Right hindlimb (tissue), 1 donor: Measurements from ENCODE around the gene ICE2.
A peak's percentile ranks its signal among the peaks of the same experiment; 100 is the strongest.

ENCODE experiments used
- DNase-seq: peaks from one replicate; pipeline ENCODE4 v3.0.0-alpha.2; 2018

ICE2 gene

GRCh38 chr15:60478566-60479360 is at the start of gene ICE2:
Gene ICE2 (minus strand): TSS chr15:60479142. CDS start chr15:60477977, 1,165 bp downstream.
- DNase-seq = peak; percentile 98

GRCh38 chr15:60528530-60528929 is 49.6 kb upstream of the ICE2 start:
- DNase-seq = no peak

GRCh38 chr15:60527456-60527855 is 48.5 kb upstream of the ICE2 start:
- DNase-seq = no peak

DNA sequence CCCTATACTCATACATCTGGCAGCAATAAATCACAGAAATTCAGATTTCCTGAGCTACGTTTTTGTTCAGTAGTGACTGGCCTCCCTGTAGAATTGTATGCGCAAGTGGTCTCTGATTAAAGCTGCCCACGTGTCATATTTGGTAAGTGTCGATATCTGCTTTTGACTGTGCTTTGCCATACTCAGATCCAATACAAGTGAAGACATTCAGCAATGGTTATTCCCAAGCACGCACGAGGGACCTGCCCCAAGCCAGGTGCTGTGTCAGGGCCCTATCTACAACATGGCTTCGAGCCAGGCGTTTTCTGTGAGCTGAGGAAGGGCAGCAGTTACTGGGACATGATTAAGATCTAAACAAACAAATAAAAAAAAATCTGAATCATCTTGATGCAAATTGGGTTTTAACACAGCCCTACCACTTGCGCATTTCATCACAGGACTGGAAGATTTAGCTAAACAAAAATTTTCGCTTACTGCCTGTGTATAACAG is 47.2 kb upstream of the ICE2 start:
- DNase-seq = no peak

DNA sequence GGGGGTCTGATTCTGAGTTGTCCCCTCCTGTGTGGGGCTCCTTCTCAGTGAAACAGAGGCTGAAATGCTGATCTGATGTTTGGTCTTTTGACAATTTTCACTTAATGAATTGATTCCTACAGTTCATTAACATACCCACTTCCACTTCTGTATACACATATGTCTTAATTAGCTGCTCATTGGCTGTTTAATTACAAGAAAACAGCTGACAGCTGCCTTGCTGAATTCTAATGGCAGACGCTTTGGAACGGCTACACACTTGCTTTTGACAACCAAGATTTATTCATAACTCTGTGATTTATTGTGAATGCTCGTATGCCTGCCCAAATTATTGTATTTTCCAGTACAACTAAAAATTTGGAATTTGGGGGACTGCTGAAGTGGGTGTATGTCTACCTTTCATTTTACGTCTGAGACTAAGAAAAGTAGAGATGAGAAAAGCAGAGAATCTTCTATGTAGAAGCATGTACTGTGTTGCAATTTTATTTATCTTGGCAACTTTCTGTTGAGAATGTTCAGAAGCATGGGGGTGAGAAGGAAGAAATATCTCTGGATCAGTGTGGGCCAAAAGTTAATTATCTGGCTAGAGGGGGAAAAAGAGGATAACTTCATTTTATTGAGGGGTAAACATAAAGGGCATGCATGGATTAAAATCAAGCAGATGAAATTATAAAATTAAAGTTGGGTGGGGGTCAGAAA is 46.5 kb upstream of the ICE2 start:
- DNase-seq = no peak

DNA sequence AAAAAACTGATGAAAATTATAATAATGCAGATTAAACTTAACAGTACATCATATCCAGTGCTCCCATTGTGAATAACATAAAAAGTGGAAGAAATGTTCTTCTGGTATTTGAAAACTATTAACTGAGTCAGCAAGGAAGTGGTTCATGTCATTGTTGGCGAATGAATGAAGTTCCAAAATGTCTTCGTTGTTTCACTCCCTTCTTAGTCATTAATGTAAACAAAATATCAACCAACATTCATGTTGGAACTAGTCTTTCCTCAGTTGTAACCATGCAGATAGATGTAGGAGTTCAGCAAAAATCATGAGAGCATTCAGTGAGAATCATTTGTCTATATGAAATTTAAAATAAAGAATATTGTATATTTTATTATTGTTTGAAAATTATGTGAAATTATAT is 44.1 kb upstream of the ICE2 start:
- DNase-seq = no peak

DNA sequence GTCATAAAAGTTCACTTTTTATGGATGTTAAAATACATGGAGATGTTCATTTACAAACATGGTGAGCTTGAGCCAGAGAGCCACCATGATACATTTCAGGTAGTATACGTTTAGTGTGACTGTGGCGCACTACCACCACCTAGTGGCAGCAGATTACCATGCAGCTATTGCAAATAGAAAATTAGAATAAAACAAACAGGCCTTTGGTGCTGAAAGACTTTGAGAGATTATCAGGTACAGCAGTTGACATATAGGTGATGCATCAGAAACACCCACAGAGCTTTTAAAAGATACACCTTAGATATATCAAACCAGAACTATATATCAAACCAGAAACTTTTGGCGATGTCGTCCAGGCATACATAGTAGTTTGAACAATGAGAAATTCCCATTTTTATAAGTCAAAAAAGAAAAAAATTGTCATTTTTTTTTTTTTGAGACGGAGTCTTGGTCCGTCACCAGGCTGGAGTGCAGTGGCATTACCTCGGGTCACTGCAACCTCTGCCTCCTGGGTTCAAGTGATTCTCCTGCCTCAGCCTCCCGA is 42.0 kb upstream of the ICE2 start:
- peak; percentile 60 for DNase-seq

DNA sequence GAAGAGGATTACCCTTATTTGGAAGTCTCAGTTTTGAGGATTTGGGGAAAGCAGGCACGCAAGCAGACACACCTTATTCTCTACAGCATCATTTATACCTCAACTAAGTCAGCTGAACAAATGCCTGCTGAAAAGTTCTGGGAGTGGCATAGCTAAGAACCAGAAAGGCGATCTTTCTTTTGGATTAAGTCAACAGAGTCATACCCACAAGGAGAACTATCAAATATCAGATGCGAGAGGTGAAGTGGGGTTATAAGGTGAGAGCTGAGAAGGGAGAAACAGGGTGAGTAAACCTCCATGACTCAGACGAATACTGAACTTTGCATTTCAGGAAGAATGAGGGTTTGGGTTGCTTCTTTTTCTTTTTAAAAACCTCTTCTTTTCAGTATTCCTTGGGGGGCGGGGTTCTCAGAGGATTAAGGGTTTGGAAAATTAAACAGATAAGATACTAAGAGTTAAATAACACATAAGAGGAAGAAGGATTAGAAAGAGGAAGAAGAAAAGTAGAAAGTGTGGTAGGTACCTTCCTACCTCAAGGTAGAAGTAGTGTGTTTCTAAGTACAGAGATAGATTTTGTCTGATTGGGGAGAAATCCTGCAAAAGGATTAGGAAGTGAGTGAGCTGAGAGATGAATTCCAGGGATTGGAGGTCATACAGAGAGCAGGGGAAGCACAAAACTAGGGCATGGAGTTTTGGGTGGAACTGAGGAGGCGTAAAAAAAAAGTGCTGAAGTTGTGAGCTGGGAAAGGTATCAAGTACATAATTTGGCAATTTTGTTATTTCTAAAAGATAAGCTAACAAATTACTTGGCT is 41.3 kb upstream of the ICE2 start:
- no peak for DNase-seq

DNA sequence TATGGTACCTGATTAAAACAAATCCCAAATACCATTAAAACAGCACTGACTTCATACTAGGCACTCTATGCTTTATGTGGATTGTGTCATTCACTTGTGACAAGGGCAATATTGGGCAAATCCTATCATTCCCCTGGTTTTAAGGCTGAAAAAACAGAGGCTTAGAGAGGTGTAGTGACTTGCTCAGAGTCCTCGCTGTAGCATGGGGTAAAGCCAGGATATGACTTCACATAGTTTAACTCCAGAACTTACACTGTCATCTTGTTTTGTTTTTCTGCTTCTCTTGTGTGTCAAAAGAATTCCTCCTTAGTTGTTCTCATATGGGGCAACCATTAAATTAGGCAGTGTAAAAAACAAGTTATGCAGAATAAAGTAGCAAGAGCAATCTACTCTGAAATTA is 40.3 kb upstream of the ICE2 start:
- no peak for DNase-seq

GRCh38 chr15:60518511-60518910 is 39.6 kb upstream of the ICE2 start:
- DNase-seq = no peak

DNA sequence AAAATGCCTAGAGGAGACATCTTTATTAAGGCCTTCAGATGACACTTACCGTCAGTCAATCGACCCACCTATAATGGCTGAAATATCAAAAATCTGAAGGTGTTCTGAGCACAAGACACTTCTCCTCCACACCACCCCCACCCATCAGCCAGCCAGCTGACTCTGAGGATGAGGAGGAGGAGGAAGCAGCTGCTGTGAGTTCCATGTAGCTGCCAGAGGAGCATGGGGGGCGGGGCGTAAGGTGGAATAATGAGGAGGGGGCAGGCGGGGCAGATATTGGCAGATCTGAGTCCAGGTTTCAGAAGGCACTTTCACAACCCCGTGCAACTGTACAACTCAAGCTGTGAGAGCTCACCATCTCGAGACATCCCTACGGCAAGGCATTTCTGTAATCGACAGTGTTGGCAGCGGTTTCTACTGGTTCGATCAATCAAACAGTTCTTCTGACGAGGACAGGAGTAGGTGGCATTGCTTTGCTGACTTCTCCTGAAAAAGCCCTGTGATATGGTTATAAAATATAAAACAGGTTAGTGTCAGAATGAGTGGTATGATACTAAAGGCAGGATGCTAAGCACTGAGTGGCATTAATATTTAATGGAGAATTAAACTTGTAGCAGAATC is 35.4 kb upstream of the ICE2 start:
- DNase-seq = no peak

DNA sequence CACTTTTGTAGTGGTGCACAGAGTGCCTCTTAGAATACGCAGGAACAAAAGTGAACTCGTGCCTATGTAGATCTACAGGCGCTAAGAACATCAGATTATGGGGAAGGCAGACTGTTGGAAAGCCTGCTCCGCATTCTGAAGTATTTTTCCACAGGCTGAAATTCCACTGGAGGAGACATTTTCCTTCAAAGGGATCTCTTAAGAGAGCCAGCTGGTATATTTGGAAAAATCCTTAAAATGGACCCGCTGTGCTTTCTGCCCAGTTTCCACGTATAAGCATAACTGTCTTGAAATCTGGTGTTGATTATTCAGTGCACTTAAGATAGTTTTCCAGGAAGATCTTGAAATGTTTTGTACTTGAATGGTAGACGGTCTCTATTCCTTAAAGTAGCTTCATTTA is 34.7 kb upstream of the ICE2 start:
- DNase-seq = no peak

GRCh38 chr15:60512937-60513336 is 34.0 kb upstream of the ICE2 start:
- no peak for DNase-seq

DNA sequence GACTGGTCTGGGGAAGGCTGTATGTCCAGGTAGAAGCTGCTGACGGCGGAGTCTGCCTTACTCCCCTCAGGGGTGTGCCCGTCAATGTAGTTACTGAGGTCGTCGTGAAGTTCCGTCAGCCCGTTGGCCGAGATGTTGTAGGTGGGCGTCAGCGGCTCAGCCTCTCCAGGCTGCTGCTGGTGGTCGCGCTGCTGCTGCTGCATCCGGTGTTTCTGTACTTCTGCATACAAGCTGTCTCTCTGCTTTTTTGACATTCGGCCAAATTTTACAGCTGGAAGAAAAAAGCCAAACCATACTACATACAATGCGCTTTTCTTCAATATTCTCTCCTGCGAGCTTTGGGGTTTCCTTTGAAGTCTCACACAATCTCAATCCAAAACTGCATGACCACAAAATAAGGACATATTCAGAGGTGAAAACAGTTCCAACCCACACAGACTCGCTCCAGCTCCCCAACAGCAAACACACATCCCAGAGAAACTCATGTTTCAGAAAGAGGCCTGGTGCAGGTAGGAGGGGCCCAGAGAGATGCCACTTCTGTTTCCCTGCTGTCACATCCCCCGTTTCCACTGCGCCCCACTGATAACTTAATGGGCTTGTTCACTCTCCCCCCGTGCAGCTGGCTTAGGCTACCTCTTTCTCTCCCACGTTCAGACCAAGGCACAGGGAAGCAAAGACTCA is 32.5 kb upstream of the ICE2 start:
- peak; percentile 34 for DNase-seq

GRCh38 chr15:60510006-60510405 is 31.1 kb upstream of the ICE2 start:
- DNase-seq = no peak

DNA sequence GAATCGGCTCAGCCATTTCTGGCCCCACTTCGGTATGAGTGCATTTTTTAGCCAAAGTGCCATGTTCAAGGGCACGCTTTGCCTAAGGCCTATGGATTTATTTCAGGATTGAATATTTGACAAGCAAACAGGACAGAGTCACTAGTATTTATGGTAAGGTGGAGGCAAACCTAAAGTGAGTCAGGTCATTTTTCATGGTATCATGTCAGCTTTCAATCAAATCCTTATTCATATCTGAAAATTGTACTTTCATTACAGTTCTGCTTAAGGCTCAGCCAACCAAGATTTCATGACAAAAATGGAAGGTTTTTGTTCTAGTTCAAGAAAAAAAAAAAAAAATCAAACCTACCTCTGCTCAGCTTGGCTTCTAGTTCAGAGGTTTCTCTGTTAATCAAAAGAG is 30.5 kb upstream of the ICE2 start:
- no peak for DNase-seq

GRCh38 chr15:60508442-60508841 is 29.5 kb upstream of the ICE2 start:
- no peak for DNase-seq

GRCh38 chr15:60507596-60508424 is 28.9 kb upstream of the ICE2 start:
- DNase-seq = peak; percentile 59

DNA sequence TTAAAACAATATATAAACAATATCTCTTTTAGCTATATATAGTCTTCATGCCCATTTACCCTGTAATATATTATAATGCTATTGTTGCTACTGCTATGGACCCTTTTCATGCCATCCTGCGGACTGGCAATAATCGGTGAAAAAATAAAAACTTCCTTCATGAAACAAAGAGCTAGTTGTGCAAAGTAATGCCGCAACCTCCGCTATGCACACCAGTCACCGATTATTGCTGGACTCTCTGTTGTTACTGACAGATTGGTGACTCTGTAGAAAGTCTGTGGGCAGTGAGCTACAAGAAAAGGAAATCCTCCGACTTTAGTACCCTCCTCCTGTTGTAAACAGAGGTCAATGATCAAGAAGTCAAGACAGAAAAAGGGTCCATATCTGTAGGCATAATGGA is 17.9 kb upstream of the ICE2 start:
- no peak for DNase-seq

DNA sequence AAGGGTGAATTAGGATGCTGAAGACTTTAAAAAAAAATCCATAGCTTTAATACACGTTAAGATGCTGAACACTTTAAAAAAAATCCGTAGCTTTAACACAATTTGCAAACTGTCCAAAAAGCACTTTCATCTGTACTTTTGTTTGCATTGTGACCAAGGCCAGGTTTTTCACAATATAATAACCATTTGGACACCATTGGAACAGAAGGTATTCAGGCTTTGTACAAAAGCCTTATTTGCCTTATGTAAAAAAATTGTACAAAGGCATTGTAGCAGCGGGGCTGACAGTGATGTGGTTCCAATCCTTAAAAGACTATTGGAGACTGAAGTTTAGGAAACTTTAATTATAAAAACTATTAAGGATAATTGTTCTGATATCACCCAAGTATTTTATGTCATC is 15.2 kb upstream of the ICE2 start:
- DNase-seq = no peak

DNA sequence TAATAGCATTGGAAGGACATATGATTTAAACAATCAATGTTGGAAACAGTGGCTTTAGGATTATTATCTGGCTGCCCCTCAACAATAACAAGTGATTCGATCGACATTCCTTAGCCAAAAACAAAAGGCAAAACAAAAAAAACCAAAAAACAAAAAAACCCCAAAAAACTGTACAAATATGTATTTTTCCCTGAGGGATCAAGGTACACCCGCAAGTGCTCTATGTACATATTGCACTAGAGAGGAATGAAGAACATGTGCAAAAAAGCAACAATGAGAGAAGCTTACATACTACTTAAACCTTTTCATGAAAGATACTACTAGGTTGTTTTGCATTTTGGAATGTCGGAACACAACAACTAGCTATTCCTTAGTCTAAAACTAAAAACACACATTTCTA is 14.2 kb upstream of the ICE2 start:
- DNase-seq = no peak
